ENCODE results near the gene SSBP3.

DNA sequence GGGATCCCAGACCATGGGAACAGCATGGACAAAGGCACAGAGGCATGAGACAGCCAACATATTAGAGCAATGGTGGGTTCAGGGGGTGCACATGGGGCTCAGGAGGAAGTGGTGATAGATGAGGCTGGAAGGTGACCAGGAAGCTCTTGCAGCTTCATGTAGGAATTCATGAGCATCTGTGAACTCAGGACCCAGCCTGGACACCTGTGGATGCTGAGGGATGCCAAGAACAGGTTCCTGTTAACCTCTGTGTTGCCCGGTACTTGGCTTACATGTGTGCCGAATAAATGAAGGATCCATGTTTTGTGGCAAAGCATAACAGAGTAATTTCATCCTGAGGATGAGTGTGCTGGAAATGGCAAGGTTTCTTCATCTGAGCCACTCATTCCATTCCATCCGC, 9.3 kb upstream of the SSBP3 start:
- no peak for TF ChIP-seq CTCF (optimal IDR thresholded peaks at IDR 0.05 in 1 of 3, IDR thresholded peaks at IDR 0.05 in 1 of 3, conservative IDR thresholded peaks at IDR 0.05 in 1 of 3; ENCODE audit: extremely low read depth in 1 of 3, insufficient read depth in 2 of 3, low read length in 3 of 3)
- no peak for TF ChIP-seq EZH2 (IDR thresholded peaks at IDR 0.05; ENCODE audit: low read length)
